A673 (cell line): ENCODE results near the gene LRRC4B. TPM values are rescaled to one million over a fixed set of nuclear protein-coding genes. Genes with fewer than 3 reads are reported as not detected.

ENCODE experiments used
- BruUV-seq: library from RNA; stranded (reverse); fragments of 400-500 nt; replicated peaks from 2 replicates; lab custom pipeline; 2021; lab: Mats Ljungman, UMichigan
- CTCF ChIA-PET: fragments of 300-600 bp; sonication (Branson Sonifier 250); formaldehyde crosslinking; loops from one replicate; lab custom pipeline; 2022; ENCODE audit warnings: antibody characterized with exemption; lab: Charles Lee
- POLR2A ChIA-PET: fragments of 300-600 bp; sonication (Branson Sonifier 250); formaldehyde crosslinking; loops from one replicate; lab custom pipeline; 2022; ENCODE audit warnings: antibody characterized with exemption; ENCODE audit not compliant: low non-redundant PET; lab: Charles Lee
- DNase-seq: peaks from one replicate; pipeline ENCODE4 v3.0.0-alpha.2; 2015; ENCODE audit warnings: low spot score
- H3K27ac ChIP-seq: fragments of 200-600 bp; sonication (generic); 2 replicates; pipeline ENCODE4 v1.5.1; 2016; ENCODE audit warnings: mixed run types, low read depth, mild to moderate bottlenecking, mixed read lengths, antibody characterized with exemption, low read length; ENCODE audit not compliant: poor library complexity, severe bottlenecking
- H3K27me3 ChIP-seq: fragments of 200-600 bp; sonication (generic); replicated peaks from 2 replicates; pipeline ENCODE4 v1.6.1; 2017; ENCODE audit warnings: mixed run types, low read depth, mild to moderate bottlenecking, mixed read lengths, antibody characterized with exemption, low read length; ENCODE audit not compliant: insufficient read depth, poor library complexity
- H3K36me3 ChIP-seq: fragments of 200-600 bp; sonication (generic); 2 replicates; pipeline ENCODE4 v1.6.1; 2016; ENCODE audit warnings: mixed run types, mild to moderate bottlenecking, mixed read lengths, antibody characterized with exemption, low read length; ENCODE audit not compliant: insufficient read depth, poor library complexity, severe bottlenecking
- H3K4me1 ChIP-seq: fragments of 200-600 bp; sonication (generic); 2 replicates; pipeline ENCODE4 v1.6.1; 2017; ENCODE audit warnings: mixed run types, mild to moderate bottlenecking, mixed read lengths, antibody characterized with exemption, low read length; ENCODE audit not compliant: insufficient read depth, poor library complexity, severe bottlenecking
- H3K4me3 ChIP-seq: fragments of 200-600 bp; sonication (generic); 2 replicates; pipeline ENCODE4 v1.5.1; 2016; ENCODE audit warnings: low read depth, mixed run types, mild to moderate bottlenecking, mixed read lengths, low read length; ENCODE audit not compliant: poor library complexity, severe bottlenecking
- H3K9me3 ChIP-seq: fragments of 200-600 bp; sonication (generic); 2 replicates; pipeline ENCODE4 v1.6.1; 2016; ENCODE audit warnings: mixed run types, low read depth, mild to moderate bottlenecking, mixed read lengths, antibody characterized with exemption, low read length; ENCODE audit not compliant: poor library complexity, severe bottlenecking
- EZH2 ChIP-seq: fragments of 200-600 bp; sonication (generic); IDR thresholded peaks from 2 replicates; pipeline ENCODE4 v1.6.1; 2017; ENCODE audit warnings: borderline replicate concordance, low read depth, mild to moderate bottlenecking, mixed read lengths, antibody characterized with exemption, low read length; ENCODE audit not compliant: poor library complexity, severe bottlenecking
- intact Hi-C: fragments of 100-400 bp; cut with micrococcal nuclease; formaldehyde crosslinking; loops from one replicate; pipeline ENCODE4 v1.10.0; 2022; ENCODE audit not compliant: unreplicated experiment
- total RNA-seq: library from RNA; stranded (reverse); gene quantifications from 2 replicates; pipeline ENCODE4 v1.2.3, GENCODE V29; 2021
- TF ChIP-seq, protein P1 (sequence below): fragments of 300-800, 200-600 bp; sonication (generic); conservative IDR thresholded peaks from 2 replicates; pipeline ENCODE4 v1.5.1; 2017; ENCODE audit warnings: low read depth, mild to moderate bottlenecking, antibody characterized with exemption, low read length, moderate library complexity, mixed read lengths

Gene LRRC4B
- total RNA-seq, 1 experiment from 2014 or later, result 23.1 TPM

DNA sequence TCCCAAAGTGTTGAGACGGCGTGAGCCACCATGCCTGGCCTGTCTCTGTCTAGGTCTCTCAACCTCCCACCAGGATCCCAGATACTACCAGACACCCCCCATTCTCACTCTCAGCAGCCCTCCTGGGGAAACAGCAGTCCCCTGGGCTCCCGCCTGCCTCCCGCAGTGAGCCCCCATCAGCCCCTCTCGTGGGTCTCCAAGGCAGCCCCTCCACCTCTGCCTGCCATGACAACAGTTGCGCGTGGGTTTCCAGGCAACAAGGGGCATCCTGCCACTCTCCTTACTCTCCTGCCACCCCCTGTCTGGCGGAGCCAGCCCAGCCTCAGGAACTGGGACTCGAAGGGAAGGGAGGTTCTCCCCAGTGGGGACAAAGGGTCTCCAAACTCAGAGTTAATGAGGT, 5.2 kb downstream of the LRRC4B start:
- H3K4me3 ChIP-seq, result no peak overlapping the region
- no peak for DNase-seq
- H3K36me3 ChIP-seq, result no peaks in the 10 kb centered on the region
- POLR2A ChIA-PET, result no interaction called here
- CTCF ChIA-PET, result no interaction called here
- intact Hi-C loops, result no loop called here
- TF ChIP-seq, protein P1, sequence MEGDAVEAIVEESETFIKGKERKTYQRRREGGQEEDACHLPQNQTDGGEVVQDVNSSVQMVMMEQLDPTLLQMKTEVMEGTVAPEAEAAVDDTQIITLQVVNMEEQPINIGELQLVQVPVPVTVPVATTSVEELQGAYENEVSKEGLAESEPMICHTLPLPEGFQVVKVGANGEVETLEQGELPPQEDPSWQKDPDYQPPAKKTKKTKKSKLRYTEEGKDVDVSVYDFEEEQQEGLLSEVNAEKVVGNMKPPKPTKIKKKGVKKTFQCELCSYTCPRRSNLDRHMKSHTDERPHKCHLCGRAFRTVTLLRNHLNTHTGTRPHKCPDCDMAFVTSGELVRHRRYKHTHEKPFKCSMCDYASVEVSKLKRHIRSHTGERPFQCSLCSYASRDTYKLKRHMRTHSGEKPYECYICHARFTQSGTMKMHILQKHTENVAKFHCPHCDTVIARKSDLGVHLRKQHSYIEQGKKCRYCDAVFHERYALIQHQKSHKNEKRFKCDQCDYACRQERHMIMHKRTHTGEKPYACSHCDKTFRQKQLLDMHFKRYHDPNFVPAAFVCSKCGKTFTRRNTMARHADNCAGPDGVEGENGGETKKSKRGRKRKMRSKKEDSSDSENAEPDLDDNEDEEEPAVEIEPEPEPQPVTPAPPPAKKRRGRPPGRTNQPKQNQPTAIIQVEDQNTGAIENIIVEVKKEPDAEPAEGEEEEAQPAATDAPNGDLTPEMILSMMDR, result no peak
- no peak for TF ChIP-seq EZH2
- no peaks in the 10 kb centered on the region for H3K9me3 ChIP-seq
- H3K27ac ChIP-seq, result no peak overlapping the region
- H3K27me3 ChIP-seq, result peaks cover 4% of the 10 kb centered on the region
- peaks cover 14% of the 10 kb centered on the region for H3K4me1 ChIP-seq
- no TSS peak for BruUV-seq

DNA sequence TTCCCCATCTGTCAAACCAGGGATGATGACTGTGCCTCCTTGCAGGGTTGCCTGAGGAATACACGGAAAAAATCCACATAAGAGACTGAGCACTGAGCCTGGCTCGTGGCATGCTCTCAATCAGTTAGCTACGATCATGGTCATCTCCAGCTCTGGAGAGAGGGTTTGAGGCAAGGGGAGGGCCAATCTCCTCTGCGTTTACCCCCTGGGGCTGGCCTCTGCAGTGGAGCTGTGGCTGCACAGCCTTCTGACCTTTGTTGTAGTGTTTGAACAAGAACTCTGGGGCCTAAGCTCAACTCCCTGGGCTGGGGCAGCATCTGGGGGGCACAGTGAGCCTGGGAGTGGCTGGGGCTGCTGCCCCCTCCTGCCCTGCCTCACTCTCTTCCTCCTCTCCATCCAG, 5.9 kb downstream of the LRRC4B start:
- ChIA-PET POLR2A (no interaction called here), CTCF (no interaction called here)
- Histone ChIP-seq H3K27me3 (peaks cover 4% of the 10 kb centered on the region), H3K4me1 (peaks cover 16% of the 10 kb centered on the region), H3K36me3 (no peaks in the 10 kb centered on the region), H3K4me3 (no peak overlapping the region), H3K9me3 (no peaks in the 10 kb centered on the region), H3K27ac (no peak overlapping the region)
- TF ChIP-seq EZH2, result no peak
- TF ChIP-seq, protein P1, result no peak
- no TSS peak for BruUV-seq
- intact Hi-C loops, result no loop called here
- no peak for DNase-seq

DNA sequence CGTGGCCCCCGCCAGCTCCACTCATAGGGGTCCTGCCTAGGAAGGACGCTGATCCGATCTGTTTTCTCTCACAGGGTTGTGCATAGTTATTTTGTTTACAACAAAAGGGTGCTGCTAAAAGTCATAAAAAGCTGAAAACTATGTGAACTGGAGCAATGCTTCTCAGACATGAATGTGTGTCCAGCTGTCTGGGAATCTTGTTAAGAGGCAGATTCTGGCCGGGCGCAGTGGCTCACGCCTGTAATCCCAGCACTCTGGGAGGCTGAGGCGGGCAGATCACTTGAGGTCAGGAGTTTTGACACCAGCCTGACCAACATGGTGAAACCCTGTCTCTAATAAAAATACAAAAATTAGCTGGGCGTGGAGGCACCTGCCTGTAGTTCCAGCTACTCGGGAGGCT, 8.6 kb downstream of the LRRC4B start:
- CTCF ChIA-PET, result interaction anchor here (1.6 kb wide), 1 partner anchor 22 kb away, joined by 3 read pairs; no protein-coding TSS in a partner anchor
- no peak for DNase-seq
- intact Hi-C loops, result no loop called here
- no TSS peak for BruUV-seq
- no peak overlapping the region for H3K4me3 ChIP-seq
- H3K9me3 ChIP-seq, result no peaks in the 10 kb centered on the region
- no peaks in the 10 kb centered on the region for H3K36me3 ChIP-seq
- no peak overlapping the region for H3K27ac ChIP-seq
- no peak for TF ChIP-seq EZH2
- TF ChIP-seq, protein P1, result no peak
- peaks cover 11% of the 10 kb centered on the region for H3K4me1 ChIP-seq
- POLR2A ChIA-PET, result no interaction called here
- no peaks in the 10 kb centered on the region for H3K27me3 ChIP-seq
